ENCODE results near the gene MARK4.

DNA sequence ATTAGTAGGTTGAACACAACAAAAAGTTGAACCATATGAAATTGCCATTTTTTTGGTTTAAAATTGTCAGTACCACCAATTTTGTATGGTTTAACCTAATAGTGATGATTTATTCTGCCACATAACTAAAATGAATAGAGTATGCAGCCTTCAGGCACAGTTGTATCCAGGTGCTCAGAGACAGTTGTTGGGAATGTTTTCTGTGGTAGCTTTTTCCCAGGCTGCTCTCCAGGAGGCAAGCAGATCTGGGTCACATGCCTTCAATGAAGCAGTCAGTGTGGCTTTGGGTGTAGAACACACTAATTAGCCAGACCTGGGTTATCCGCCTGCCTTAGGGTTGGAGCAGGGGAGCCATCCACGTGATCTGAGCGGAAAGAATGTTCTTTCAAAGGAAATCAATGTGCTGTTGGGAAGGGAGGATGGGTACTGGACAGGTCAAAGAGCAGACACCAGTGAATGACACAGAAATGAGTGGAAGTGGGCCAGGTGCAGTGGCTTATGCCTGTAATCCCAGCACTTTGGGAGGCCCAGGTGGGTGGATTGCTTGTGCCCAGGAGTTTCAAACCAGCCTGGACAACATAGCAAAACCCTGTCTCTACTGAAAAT lies 28.6 kb downstream of the MARK4 start:
- TF ChIP-seq, protein P1, sequence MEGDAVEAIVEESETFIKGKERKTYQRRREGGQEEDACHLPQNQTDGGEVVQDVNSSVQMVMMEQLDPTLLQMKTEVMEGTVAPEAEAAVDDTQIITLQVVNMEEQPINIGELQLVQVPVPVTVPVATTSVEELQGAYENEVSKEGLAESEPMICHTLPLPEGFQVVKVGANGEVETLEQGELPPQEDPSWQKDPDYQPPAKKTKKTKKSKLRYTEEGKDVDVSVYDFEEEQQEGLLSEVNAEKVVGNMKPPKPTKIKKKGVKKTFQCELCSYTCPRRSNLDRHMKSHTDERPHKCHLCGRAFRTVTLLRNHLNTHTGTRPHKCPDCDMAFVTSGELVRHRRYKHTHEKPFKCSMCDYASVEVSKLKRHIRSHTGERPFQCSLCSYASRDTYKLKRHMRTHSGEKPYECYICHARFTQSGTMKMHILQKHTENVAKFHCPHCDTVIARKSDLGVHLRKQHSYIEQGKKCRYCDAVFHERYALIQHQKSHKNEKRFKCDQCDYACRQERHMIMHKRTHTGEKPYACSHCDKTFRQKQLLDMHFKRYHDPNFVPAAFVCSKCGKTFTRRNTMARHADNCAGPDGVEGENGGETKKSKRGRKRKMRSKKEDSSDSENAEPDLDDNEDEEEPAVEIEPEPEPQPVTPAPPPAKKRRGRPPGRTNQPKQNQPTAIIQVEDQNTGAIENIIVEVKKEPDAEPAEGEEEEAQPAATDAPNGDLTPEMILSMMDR (IDR thresholded peaks at IDR 0.05) = no peak
- no peak for TF ChIP-seq POLR2A (IDR thresholded peaks at IDR 0.05)

All from esophagus squamous epithelium (tissue), 4 donors.